HL-60 (cell line): ENCODE results near the gene NCF4.

Source experiments
- CTCF ChIP-seq: IDR thresholded peaks from one replicate; pipeline ENCODE4 v1.5.1; 2011; ENCODE audit warnings: low read length, control low read depth, inconsistent platforms; ENCODE audit not compliant: insufficient read depth
- POLR2AphosphoS5 ChIP-seq: IDR thresholded peaks from 2 replicates; pipeline ENCODE4 v1.6.1; 2012; ENCODE audit warnings: low read depth
- REST ChIP-seq: IDR thresholded peaks from 2 replicates; pipeline ENCODE4 v1.6.1; 2012; ENCODE audit warnings: low read depth; ENCODE audit not compliant: insufficient replicate concordance
- SPI1 ChIP-seq: IDR thresholded peaks from 2 replicates; pipeline ENCODE4 v1.6.1; 2012; ENCODE audit warnings: low read depth, mild to moderate bottlenecking, borderline replicate concordance

GRCh38 chr22:36818010-36818642 is 42.7 kb upstream of the NCF4 start:
- TF ChIP-seq CTCF: no peak
- TF ChIP-seq SPI1: no peak
- no peak for TF ChIP-seq POLR2AphosphoS5
- no peak for TF ChIP-seq REST
